Epithelial cell of proximal tubule (primary cell): Measurements from ENCODE around the gene RASGRF1. TPM values are rescaled to one million over a fixed set of nuclear protein-coding genes. Genes with fewer than 3 reads are reported as not detected.

Source experiments
- DNase-seq: peaks from one replicate; pipeline ENCODE4 v3.0.0-alpha.2; 2011; ENCODE audit warnings: low read depth
- H3K4me3 ChIP-seq: 2 replicates; pipeline ENCODE4 v1.5.1; 2011; ENCODE audit warnings: low read depth, mild to moderate bottlenecking, low read length
- total RNA-seq: library from RNA; depleted of rRNA; stranded (reverse); fragments of >200 nt; gene quantifications from 2 replicates; pipeline ENCODE4 v1.2.3, GENCODE V29; 2015
- TF ChIP-seq, protein P1 (sequence below): conservative IDR thresholded peaks from 2 replicates; pipeline ENCODE4 v1.5.1; 2012; ENCODE audit warnings: low read depth, mild to moderate bottlenecking, low read length

The RASGRF1 gene
- total RNA-seq, 1 donor from 2014 or later = 5.9 TPM

DNA sequence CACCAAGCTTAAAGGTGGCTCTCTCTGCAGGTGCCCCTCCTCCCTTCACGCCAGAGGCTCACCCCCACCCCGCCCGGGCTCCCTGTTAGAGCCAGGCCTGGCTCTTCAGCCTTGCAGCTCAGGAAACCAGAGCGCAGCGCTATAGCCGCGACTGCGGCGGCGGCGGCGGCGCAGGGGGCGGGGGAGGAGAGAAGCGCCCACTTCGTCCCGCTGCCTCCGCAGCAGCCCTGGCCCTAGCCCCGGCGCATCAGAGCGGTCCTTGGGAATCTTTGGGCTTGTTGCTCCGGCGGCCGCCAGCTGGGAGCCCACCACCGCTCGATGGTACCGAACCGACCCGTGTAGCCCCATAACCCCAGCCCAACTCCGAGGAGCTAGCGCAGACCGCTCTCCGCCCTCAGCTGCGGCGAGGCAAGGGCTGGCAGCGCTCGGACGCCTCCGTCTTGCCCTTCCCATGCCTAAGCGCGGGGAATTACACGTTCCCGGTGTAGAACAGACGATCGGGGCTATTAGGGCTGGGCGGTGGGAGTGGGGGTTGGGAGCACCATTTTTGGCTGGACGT is 1.2 kb downstream of the RASGRF1 start:
- TF ChIP-seq, protein P1, sequence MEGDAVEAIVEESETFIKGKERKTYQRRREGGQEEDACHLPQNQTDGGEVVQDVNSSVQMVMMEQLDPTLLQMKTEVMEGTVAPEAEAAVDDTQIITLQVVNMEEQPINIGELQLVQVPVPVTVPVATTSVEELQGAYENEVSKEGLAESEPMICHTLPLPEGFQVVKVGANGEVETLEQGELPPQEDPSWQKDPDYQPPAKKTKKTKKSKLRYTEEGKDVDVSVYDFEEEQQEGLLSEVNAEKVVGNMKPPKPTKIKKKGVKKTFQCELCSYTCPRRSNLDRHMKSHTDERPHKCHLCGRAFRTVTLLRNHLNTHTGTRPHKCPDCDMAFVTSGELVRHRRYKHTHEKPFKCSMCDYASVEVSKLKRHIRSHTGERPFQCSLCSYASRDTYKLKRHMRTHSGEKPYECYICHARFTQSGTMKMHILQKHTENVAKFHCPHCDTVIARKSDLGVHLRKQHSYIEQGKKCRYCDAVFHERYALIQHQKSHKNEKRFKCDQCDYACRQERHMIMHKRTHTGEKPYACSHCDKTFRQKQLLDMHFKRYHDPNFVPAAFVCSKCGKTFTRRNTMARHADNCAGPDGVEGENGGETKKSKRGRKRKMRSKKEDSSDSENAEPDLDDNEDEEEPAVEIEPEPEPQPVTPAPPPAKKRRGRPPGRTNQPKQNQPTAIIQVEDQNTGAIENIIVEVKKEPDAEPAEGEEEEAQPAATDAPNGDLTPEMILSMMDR = no peak
- DNase-seq = no peak
- H3K4me3 ChIP-seq = no peak overlapping the region

DNA sequence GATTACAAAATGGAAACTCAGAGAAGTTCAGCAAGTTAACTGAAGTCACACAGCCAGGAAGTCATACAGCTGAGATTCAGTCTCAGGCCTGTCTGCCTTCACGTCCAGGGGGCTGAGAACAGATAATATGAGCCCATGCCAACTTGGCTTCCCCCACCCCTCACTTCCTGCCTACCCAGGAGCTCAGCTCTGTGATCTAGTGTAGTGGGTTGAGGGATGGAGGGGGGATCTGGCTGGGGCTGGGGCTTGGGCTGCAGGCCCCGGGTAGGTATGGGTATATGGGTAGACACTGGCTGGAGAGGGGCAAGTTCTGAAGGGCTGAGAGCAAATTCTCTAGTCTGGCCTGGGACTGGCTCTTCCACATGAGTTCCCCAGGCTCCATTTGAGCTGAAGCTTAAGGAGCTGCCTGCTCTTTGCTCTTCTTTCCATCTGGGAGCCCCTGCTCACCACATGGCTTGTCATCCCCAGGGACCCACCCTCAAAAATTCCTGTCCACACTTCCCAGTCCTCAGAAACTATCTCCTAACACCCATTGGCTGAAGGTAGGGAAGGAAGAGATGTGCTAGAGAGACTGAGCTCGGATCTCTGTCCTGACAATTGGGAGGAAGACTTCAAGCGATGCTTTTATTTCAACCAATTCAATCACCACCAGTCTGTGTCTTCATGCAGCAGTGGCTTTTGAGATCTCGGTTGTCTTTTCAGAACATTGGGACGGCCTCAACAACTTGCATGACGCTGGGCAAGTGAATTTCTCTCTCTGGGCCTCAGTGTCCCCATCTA is 2.0 kb downstream of the RASGRF1 start:
- TF ChIP-seq, protein P1 = no peak

GRCh38 chr15:79086814-79087213 is 3.8 kb downstream of the RASGRF1 start:
- no peak for DNase-seq
- TF ChIP-seq, protein P1 = no peak
- H3K4me3 ChIP-seq = no peak overlapping the region

More for the DNA sequence above, 2.0 kb downstream of the RASGRF1 start:
- no peak for DNase-seq
- H3K4me3 ChIP-seq = no peak overlapping the region

DNA sequence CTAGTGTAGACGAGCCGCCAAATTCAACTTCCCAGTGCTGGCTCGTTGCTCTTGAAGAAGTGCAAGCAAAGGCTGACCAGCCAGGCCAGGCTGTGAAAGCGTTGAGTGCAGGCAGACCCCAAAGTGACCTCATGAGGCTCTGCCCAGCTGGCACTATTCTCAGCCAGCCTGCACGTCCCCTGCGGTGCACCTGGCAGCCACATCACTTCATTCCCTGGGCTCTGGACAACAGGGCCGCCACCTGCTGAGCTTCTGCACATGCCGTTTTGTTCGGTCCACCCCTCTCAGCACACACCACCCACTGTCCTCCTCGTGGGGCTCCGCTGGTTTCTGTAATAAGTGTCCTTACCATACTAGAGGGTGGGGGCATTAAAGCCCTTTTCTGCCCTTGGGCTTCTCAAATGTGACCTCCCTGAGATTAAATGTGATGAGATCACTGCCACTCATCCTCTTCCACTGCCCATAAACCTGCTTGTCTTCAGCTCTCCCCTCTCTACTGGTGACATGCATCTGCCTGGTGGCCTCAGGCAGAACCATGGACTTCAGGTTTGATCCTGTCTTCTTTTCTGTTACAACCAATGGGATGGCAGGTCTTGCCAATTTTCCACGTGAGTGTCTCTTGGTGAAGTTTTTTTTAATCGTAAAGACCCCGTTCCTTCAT is 6.1 kb downstream of the RASGRF1 start:
- TF ChIP-seq, protein P1 = no peak
- H3K4me3 ChIP-seq = no peak overlapping the region
- no peak for DNase-seq

GRCh38 chr15:79083154-79083553 is 7.4 kb downstream of the RASGRF1 start:
- no peak overlapping the region for H3K4me3 ChIP-seq
- DNase-seq = no peak
- TF ChIP-seq, protein P1 = no peak

DNA sequence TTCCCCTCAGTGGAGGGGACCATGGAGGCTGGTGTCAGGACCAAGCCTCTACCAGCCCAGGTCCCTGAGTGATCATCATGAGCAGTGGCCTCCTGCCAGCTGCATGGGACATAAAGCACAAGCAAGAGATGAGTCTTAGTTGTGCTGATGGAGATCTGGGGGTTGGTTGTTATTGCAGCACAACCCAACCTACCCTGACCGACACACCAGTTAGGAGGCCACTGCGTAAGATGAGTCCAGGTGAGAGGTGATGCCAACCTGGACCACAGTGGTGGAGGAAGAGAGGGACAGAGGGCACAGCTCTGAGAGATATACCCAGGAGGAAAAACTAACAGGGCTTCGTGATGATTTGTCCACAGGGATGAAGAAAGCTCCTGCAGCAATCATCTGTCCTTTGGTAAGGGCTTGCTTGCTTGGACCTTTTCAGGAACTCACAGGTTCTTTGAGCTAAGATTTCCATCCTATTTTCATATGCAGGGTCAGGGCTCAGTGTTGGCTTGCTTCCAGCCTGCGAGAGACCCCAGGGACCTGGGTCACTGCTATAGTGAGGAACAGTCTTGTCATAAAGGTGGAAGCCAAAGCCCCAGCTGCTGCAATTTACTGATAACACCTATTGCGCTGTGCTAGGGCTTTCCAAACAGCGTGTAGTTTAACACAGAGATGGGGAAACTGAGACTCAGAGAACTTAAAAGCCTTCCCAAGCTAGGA is 8.1 kb downstream of the RASGRF1 start:
- no peak overlapping the region for H3K4me3 ChIP-seq
- no peak for DNase-seq
- TF ChIP-seq, protein P1 = no peak
